Hematopoietic multipotent progenitor cell (in vitro differentiated cells): ENCODE measurements around the gene COQ8A. TPM values are rescaled to one million over a fixed set of nuclear protein-coding genes. Genes with fewer than 3 reads are reported as not detected.

ENCODE experiments used
- DNase-seq, 3 donors: peaks; one replicate each; pipeline ENCODE4 v3.0.0-alpha.2; 2011 to 2015; ENCODE audit warnings: low read depth in 2 of 3, low spot score in 2 of 3
- total RNA-seq: library from RNA; depleted of rRNA; stranded (reverse); fragments of >200 nt; gene quantifications from one replicate; pipeline ENCODE4 v1.2.3, GENCODE V29; 2012

Gene COQ8A
- total RNA-seq = 118 TPM

DNA sequence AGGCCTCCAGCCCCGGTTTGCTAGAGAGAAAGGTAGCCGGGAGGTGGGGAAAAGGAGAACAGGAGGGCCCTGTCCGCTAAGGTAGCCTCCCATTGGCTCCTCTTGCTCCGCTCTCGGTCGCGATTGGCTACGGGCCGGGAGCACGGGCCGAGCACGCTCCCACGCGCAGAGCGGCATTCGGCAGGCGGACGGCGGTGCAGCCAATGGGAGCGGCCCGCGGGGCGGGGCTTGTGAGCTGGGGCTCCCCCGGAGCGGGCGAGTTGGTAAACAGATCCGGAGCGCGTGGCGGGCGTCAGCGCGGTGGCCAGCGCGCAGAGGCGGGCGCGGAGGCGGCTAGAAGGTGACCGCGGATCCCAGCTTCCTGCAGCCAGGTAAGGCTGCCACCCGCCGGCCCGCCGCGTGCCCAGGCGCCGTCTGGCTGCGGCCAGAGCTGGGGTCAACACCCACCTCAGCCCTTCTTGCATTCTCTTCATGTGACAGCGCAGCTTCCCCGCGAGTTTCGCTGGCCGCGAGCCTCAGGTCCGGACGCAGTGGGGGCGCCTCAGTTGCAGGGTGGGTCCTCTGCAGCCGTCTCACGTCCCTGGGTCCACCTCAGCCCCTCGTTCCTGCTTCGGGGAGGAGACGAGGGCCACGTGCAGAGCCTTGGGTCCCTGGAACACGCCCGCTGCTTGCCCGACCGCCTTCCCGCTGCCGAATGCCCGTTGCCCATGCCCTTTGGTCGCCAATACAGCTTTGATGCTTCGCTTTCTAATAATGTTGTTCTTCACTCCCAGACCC, at the start of gene COQ8A:
Gene COQ8A, plus strand, starts transcription at position 266 of the 777 bp plus-strand sequence. CDS start 21,092 bp downstream, outside the sequence.
- peak; percentile 95 to 100 (median 99) for DNase-seq

DNA sequence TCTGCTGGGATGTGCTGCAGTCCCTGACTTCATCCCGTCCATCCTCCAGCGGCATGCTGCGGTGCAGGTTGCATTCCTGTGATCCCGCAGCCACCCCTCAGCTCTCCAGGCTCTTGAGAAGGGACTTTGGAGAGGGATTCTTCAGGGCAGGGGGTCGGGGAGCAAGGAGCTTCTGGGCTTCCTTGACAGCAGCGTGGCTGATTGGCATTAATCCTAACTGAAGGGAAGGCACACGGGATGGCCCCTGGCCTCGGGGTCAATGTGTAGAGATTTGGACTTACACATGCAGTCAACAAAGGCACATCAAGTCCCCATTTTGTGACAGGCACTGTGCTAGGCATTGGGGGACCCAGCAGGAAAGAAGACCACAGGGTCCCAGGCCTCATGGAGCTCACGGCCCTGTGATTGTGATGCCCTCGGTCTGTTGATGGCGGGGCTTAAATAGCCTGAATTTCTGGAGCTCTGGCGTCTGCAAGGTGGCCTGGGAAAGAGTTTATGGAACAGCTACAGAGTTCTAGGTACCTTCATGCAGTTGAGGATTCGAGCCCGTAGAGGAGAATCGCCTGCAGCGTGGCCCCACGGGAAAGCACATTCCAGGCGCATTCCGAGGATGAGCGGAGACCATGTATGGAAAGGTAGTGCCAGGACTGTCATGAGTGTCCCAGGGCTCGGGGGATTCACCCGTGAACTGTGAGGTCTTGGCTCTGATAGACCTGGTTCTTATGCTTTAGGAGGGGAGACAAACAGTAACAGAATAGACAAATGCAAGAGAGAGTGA, 49.6 kb upstream of the COQ8A start:
- DNase-seq = no peak

DNA sequence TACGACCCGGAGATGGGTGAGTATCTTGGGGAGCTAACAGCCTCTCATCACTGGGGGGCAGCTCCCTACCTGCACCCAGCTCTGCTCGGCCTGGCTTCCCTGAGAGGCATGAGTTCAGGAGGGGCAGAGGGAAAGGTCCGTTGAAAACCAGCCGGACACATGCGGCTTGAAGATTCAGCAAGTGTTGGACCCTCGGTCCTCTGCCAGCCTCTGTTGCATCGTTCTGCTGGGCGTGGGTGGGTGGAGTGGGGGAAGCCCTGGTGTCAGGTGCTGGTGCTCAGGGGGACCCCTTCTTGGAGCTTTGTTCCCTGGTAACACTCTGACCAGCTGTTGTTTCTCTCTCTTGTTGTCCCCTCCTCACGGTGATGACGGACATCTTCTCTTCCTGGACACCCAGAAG, 48.7 kb upstream of the COQ8A start:
- DNase-seq = no peak

DNA sequence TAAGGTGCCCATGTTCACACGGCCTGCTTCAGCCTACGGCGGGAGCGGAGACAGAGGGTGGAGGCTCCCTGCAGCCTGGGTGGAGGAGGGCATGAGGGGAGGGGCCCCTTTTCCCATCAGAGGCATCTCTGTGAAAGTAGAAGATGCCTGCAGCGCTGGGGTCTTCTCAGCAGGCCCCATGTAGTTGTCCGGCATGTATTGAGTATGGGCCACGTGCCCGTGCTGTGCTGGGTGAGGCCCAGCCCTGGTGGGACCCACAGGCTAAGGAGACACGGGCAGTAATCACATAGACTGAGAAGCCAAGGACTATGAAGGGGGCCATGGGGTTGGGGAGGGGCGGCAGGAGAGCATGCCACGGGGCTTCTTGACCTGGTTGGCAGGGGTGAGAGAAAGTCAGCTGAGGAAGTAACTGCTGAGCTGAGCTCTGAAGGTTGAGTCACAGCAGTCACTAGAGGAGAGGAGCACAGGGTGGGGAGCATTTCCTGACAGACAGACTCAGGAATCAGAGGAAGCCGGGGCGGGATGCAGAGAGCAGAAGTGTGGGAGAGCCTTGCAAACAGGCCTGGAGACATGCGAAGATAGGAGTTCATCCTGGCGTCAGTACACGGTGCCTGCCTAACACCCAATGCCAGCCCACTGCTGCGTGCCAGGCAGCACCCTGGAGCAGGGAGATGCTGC, 48.1 kb upstream of the COQ8A start:
- DNase-seq = no peak

DNA sequence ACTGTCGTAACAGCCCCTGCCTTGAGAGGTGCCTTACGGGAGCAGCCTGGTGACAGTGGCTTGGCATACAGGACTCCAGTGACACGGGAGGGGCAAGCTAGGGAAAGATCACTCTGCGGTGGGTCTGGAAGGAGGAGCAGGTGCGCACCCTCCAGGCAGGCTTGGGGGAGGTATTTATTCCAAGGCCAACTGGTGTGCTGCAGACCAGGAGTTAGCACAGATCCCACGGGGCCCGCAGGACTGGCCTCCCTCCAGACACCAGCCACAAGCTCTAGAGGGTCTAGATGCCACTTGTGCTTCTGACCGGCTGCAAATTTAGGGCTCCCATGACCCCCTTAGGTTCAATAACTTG, 47.6 kb upstream of the COQ8A start:
- no peak for DNase-seq

DNA sequence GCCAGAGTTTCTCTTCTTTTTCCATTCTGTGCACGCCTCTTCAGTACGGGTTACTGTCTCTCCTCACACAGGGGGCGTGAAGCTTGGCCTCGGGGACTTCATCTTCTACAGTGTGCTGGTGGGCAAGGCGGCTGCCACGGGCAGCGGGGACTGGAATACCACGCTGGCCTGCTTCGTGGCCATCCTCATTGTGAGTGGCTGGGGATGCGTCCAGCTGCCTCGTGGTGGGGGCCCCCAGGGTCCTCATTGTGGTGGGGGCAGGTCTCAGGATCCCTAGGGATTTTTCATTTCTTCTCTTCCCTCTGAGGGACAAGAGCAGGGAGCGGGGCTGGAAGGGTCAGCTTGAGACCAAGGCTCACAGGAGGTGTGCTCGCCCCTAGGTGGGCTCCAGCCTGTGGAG, 46.2 kb upstream of the COQ8A start:
- no peak for DNase-seq

DNA sequence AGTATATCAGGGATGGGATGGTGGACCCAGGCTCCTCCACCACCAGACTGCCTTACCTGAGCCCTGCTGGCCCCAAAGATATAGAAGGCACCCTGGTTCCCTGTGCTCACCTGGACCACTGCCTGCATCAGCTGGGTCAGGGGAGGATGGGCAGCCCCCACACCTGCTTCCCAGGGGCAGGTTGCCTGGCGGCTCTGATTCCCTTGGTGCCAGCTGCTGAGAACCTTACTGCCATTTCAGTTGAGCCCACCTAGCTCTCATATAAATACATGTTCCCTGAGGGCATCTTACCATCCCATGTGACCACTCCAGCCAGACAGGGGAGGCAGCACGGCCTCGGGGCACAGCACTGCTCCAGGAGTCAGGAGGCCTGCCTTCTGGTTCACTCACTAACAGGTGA, 45.3 kb upstream of the COQ8A start:
- DNase-seq = no peak

DNA sequence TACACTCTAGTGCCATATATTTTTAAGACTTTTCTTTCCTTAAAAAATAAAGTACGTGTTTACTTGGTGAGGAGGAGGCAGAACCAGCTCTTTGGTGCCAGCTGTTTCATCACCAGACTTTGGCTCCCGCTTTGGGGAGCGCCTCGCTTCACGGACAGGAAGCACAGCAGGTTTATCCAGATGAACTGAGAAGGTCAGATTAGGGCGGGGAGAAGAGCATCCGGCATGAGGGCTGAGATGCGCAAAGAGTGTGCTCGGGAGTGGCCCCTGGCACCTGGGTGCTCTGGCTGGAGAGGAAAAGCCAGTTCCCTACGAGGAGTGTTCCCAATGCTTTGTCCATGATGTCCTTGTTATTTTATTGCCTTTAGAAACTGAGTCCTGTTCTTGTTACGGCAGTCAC, 44.5 kb upstream of the COQ8A start:
- no peak for DNase-seq

DNA sequence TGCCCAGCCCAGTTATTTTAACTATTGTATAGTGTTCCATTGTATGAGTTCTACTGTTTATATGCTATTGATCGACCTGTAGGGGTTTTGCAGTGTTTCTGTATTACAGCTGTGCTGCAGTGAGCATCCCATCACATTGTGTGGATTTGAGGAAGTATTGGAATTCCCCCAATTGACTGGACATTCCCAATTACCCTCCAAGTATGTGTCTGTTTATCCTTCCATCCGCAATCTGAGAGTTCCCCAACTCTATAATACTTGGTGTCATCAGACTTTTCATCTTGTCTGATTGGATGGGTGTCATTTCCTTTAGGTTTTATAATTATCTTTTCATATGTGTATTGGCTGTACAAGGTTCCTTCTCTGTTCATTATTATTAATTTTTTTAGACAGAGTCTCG, 41.8 kb upstream of the COQ8A start:
- DNase-seq = no peak

DNA sequence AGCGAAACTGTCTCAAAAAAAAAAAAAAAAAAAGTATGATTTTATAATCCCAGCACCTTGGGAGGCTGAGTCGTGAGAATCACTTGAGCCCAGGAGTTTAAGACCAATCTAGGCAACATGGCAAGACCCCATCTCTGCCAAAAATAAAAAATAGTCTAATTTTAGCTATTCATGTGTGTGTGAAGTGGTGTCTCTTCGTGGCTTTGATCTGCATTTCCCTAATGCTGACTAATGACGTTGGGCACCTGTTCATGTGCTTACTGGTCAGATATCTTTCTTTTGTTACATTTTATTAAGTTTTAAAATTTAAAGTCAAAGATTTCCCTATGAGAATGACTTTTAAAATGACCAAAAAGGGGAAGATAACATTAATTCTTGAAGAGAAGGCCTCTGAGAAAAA, 38.7 kb upstream of the COQ8A start:
- no peak for DNase-seq

DNA sequence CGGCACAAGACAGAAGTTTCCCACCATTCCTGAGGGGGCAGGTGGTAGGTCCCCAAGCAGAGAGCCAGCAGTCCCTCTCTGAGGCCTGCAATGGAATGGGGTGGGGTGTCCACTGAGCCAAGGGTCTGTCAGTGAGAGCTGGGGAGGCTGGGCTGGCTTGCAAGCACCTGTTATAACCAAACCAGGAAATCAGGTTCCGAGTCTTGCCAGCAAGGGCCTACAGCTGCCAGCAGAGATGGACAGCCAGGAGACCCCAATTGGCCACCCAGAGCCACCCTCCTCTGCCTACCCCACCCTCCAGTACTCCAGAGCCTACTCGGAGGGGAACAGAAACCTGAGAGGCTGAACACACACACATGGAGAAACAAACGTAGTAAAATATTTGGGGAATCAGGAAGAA, 37.5 kb upstream of the COQ8A start:
- DNase-seq = no peak

DNA sequence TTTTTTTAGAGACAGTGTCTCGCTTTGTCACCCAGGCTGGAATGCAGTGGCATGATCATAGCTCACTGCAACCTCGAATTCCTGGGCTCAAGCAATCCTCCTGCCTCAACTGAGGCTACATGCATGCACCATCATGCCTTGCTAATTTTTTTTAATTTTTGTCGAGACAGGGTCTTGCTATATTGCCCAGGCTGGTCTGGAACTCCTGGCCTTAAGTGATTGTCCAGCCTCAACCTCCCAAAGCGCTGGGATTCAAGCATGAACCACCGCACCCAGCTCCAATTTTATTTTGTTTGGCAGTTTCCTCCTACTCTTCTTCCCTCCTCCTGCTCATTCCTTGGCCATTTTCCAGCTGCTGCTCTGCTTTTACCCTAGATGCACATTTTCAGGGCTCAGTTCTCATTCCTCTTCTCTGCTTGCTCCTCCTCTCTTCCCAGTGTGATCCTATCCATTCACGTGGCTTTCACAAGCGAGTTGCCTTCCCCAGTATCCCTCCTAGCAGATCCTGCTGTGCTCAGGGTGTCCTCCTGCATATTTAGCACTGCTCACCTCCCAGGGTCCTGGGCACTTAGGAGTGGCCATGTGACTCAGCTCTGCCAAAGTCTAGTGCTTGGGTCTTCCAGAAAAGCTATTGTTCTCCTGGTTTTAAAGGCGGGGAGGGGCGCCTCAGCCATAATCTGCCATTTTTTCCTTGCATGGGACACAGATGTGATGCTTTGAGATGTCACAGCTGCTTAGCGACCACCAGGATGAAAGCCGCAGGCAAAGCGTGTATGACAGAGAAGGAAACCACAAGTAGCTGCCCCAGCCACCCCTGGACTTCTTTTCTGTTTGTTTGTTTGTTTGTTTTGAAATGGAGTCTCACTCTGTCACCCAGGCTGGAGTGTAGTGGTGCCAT, 36.0 kb upstream of the COQ8A start:
- DNase-seq = no peak

DNA sequence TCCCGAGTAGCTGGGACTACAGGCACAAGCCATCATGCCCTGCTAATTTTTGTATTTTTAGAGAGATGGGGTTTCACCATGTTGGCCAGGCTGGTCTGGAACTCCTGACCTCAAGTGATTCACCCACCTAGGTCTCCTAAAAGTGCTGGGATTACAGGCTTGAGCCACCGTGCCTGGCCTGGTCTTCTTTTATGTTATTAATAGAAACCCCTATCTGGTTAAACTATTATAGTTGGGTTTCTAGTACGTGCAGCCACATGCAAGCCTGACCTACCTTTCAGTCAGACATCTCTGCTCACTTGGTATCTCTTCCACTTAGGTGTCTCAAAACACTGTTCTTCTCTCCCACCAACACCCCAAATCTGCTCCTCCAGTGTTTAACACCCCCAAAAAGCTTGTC, 35.3 kb upstream of the COQ8A start:
- DNase-seq = no peak

DNA sequence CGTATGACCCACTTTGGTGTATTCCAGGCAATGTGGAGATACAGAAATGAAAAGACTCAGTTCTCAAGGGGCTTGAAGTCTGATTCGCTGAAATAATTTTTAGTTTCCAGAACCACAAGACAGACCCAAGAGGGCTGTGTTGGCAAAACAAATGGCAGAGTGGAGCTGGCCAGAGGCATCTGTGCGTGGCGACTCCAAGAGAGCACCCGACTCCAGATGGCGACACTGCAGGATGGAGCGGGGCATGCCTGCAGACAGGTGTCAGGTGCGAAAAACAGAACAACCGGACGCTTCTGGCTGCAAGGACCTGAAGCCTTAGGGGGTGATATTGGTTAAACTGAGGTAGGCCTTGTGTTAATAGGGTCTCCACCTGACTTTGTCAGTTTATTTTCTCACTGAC, 31.7 kb upstream of the COQ8A start:
- no peak for DNase-seq

DNA sequence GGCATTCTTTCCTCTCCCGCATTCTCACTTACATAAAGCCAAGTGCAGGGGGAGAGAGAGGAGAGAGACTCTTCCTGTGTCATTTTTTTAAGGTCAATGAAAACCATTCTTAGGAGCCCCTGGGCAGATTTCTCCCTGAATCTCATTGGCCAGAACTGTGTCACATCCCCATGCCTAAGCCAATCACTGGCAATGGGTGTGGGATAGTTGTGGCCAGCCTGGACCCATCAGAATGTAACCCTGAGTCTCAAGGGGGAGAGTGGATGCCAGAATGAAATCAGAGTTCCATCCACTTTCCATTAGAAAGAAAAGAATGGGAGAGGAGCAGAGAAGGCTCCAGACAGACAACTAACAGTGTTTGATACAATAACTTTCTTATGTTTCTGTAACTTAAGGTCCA, 31.2 kb upstream of the COQ8A start:
- no peak for DNase-seq

DNA sequence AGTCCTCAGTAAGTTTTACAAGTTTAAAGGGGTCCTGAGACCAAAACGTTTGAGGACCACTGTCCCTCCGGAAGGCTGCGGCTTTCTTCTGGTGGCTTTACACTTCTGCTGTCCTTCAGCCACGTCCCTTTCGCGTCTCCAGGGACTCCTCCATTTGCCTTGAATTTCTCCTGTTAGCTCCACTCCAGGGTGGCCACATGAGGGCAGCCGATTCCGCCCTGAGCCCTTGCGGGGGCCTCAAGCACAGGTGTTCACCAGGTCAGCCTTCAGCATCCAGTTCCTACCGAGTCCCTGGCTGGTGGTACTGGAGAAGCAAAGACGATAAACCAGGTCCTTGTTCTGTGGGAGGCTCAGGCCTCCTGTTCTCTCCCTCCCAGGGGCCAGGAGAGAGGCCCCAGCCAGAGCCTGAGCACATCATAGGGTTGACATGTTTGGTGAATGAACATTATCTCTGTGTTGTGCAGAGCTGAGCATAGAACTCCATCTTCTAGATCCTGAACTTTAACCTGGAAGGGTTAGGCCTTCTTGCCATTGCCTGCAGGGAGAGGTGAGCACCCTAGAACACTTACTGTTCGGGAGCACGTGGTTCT, 27.4 kb upstream of the COQ8A start:
- peak in 2 of 3 donors; percentile 47 to 67 for DNase-seq

DNA sequence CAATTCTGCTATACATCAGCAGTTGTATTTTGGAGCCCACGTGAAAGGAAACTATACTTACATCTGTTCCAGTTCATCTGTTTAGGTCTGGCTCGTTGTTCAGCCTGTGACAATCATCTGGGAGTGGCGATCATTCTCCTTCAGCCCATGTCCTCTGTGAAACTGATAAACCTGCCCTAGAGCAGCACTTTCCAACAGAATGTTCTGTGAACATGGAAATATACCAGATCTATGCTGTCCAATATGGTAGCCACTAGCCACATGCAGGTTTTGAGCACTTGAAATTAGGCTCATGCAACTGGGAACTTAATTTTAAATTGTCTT, 24.5 kb upstream of the COQ8A start:
- no peak for DNase-seq

DNA sequence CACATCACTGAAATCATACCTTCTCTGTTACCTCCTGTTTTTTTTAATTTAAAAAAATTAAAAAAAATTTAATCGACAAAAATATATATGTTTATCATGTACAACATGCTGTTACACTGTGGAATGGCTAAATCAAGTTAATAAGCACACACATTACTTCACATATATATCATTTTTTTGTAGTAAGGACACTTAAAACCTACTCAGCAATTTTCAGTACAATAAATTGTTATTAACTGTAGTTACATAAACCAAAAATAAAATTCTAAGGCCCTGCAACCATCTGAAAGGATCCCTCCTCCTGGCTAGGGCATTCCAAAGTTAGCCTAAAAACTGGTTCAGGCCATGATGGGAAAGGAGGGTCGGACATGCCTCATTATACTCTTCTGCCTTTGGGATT, 23.6 kb upstream of the COQ8A start:
- no peak for DNase-seq

DNA sequence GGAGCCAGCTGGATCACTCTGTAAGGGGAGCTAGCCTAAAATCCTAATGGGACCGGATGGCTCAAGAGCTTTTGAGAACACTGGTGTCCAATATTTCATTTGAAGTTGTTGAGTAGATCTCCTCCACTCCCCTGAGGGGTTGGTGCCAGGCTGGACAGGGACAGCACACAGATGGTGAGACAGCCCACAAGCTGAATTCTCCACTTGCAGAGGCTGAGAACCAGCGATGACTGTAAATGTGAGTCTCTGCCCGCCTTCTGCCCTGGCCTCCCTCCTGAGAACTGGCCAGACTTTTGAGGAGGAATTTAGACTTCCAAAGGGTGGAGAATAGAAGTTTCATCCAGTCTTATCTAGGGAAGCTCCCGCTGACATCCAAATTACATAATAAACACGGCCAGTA, 20.5 kb upstream of the COQ8A start:
- DNase-seq = no peak

DNA sequence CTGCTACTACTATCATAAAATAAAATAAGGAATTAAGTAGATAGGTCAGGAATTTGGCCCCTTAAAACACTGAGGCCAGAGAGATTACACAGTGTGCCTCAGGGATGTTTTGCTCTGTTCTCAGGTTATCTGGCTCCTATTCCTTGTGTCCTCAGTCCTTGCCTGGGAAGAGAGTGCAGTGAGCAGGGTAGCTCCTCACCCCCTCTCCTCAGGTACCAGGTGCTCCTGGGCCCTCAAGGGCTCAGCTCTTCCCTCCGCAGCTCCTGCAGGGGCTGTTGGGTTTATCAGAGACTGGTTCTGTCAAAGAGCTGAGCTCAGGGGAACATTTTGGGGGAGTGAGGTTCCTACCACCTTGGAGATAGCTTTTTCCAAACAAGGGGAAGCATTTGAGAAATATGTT, 20.1 kb upstream of the COQ8A start:
- no peak for DNase-seq
